GM12801 (cell line): ENCODE data around the gene TBC1D8.

Source experiments
- CTCF ChIP-seq: IDR thresholded peaks from one replicate; pipeline ENCODE4 v1.5.1; 2011; ENCODE audit warnings: control low read depth; ENCODE audit not compliant: insufficient read length; ENCODE audit errors: extremely low read depth

Gene TBC1D8

GRCh38 chr2:101025561-101025960 is 125.6 kb downstream of the TBC1D8 start:
- TF ChIP-seq CTCF, result no peak

GRCh38 chr2:101023327-101024107 is 127.7 kb downstream of the TBC1D8 start:
- TF ChIP-seq CTCF, result no peak

GRCh38 chr2:101022221-101022620 is 129.0 kb downstream of the TBC1D8 start:
- no peak for TF ChIP-seq CTCF

GRCh38 chr2:101018934-101019333 is 132.2 kb downstream of the TBC1D8 start:
- no peak for TF ChIP-seq CTCF

GRCh38 chr2:101017371-101017770 is 133.8 kb downstream of the TBC1D8 start:
- TF ChIP-seq CTCF, result no peak

GRCh38 chr2:101014264-101014857 is 136.8 kb downstream of the TBC1D8 start:
- no peak for TF ChIP-seq CTCF

GRCh38 chr2:101012706-101013181 is 138.4 kb downstream of the TBC1D8 start:
- TF ChIP-seq CTCF, result no peak
